Measurements from ENCODE around the gene MROH7.
A peak's percentile ranks its signal among the peaks of the same experiment; 100 is the strongest.

Gene MROH7

DNA sequence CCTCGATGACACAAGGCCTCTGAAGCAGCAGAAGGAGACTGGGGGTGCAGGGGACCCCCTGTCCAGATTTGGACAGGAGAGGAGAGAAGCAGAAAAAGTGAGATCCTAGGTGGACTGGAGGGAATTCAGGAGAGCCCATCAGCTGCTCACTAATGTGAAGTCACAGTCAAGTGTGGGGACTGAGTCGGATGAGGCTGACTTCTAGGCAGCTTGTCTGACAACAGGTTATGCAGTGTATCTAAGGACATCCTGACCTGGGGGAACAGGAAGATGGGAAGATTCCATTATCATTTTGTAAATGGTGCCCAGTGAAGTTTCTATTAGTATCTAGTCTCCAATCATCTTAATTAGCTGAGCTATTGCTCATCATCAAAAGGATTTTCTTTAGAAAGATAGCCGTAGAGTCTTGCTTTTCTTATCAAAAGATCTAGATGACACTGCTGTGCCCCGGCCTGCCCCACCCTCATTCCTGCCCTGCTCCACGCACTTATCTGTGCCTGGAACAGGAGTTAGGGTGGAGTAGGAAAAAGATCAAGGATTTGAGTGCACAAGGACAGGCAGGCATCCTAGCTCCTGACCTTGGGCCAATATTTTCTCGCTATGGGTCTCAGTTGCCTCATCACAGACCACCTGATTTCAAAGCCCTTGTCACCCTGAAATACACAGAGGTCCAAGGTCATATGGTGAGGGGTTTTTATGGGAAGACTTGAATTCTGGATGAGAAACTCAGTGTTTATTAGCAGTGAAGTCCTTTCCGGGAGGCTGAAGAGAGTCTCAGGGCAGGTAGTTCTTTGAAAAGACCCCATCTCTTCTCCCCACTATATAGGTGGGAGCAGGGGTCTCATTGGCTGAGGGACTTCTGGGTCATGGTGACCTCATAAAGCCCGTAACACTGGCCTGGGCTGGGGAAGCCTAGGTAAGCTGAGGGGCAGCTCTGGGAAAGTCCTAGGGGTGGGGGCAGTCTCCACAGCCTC, at the start of gene MROH7:
Gene MROH7, plus strand, starts transcription at position 924 of the 974 bp plus-strand sequence. CDS start 11,141 bp downstream, outside the sequence.
- DNase-seq (ENCODE audit: low read depth in 3 of 3, low spot score in 1 of 3): no peak

DNA sequence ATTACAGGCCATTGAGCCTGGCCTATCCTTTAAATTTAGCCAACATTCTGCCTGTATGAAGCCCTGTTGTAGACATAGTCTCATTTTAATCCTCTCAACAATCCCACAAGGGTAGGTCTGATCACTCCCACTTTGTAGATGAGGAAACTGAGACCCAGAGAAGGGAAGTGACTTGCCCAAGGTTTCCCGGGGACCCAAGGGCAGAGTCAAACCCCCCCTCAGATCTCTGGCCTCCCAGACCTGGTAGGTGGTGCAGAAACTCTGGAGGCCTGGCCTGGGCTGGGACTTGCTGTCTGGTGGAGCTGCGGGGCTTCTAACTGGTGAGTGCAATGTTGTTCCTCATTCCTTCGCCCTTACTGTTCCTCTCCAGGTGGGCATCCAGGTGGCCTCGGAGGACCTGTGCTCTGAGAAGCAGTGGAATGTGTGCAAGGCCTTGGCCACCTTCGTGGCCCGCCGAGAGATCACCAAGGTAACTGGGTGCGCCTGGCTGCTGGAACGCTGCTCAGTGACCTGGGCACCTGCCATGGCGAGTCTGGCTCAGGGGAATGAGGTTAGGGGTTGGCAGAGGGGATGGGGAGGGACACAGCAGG, 47.9 kb upstream of the MROH7 start:
- DNase-seq (ENCODE audit: low read depth in 3 of 3, low spot score in 1 of 3): no peak

DNA sequence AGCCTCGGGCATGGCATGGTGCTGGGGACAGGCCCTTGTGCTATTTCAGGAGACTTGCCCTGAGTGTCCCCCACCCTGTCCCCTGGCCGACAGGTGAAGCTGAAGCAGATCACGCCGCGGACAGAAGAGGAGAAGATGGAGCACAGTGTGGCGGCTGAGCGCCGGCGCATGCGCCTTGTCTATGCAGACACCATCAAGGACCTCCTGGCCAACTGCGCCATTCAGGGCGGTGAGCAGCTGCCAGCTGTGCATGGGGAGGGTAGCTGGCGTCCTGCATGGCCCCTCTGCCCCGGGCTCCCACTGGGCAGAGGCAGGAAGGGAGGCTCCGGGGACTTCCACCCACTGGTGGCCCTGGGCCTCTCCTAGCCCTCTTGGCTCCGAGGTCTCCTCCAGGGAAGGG, 47.1 kb upstream of the MROH7 start:
- no peak for DNase-seq (ENCODE audit: low read depth in 3 of 3, low spot score in 1 of 3)

DNA sequence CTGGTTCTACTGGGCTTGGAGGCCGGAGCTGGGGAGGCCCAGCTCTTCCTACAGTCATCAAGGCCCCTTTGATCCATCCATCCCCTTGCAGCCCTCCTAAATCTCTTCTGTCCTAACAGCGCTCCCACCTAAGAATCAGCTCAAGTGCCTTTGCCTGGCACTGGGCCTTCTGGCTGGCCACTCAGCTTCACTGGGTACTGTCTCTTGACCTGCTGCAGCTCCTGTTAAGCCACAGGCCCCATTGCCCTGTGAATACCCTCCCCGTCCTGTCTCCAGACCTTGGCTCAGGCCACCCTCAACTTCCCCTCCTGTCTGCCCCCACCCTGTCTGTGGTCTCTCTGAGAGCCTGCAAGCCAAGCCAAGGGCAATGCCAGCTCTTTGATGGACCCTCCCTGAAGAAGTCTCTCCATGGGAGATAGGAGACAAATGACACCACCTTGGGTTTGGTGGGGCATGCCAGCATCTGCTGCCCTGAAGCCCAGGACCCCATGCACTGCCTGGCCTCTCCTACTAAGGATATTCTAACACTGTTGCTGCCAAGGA, 45.6 kb upstream of the MROH7 start:
- DNase-seq (ENCODE audit: low read depth in 3 of 3, low spot score in 1 of 3): no peak

DNA sequence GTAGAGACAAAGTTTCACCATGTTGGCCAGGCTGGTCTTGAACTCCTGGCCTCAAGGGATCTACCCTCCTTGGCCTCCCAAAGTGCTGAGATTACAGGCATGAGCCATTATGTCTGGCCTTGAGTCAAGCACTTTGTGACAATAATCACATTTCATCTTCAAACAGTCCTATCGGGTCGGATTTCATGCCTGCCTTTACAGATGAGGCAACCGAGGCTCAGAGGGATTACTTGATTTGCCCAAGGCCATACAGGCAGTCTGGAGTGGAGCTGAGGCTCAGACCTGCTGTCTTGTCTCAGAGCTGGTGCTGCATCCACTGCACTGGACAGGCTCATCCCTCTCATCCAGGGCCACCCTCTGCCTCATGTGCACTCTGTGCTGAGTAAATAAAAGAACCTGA, 44.8 kb upstream of the MROH7 start:
- DNase-seq (ENCODE audit: low read depth in 3 of 3, low spot score in 1 of 3): no peak

DNA sequence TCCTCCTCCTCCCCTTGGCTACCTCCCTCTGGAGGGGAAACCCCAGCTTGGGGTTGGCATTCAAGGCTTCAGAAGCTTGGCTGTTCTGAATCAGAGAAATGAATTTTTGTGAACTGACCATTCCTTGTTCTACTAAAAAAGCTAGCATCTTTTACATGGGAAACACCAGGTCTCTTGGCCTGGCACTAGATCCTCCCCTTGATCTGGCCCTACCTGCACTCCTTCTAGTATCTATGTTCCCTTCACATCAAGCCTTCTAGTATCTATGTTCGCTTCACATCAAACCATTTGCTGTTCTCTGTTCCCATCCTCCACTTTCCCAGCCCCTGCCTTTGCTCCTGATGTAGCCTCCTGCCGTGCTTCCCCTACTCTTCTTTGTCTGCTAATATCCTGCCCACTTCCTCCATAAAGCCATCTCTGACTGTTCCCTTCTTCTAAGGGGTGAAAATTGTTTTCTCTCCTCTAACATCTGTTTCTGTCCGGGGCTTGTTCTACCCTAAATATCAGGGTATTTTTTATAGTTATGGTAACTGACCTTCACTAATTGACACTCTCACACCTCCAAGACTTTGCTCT, 44.0 kb upstream of the MROH7 start:
- DNase-seq (ENCODE audit: low read depth in 3 of 3, low spot score in 1 of 3): no peak

DNA sequence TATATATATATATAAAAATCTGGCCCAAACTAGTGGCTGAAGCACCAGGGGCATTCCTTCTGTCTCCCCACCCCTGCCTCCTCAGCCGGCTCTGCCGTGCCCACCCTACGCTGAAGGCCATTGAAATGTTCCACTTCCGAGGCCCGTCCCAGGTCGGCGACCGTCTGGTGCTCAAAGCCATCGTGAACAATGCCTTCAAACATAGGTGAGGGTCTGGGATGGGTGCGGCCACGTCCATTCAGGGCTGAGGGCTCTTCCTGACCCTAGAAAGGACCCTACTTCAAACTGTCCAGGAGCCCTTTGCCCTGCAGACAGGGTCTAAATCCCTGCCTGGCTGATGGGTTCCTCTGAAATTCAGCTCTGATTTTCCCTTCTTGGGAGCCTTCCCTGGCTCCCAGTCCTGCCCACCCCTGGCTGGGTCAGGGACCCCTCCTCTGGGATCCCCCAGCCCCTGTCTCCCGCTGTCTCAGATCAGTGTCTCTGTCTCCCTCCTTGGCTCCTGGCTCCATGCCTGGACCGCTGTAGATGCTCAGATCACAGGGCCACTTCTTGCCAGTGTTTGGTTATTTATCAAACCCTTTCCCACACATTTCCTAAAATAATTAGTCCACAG, 42.3 kb upstream of the MROH7 start:
- no peak for DNase-seq (ENCODE audit: low read depth in 3 of 3, low spot score in 1 of 3)

DNA sequence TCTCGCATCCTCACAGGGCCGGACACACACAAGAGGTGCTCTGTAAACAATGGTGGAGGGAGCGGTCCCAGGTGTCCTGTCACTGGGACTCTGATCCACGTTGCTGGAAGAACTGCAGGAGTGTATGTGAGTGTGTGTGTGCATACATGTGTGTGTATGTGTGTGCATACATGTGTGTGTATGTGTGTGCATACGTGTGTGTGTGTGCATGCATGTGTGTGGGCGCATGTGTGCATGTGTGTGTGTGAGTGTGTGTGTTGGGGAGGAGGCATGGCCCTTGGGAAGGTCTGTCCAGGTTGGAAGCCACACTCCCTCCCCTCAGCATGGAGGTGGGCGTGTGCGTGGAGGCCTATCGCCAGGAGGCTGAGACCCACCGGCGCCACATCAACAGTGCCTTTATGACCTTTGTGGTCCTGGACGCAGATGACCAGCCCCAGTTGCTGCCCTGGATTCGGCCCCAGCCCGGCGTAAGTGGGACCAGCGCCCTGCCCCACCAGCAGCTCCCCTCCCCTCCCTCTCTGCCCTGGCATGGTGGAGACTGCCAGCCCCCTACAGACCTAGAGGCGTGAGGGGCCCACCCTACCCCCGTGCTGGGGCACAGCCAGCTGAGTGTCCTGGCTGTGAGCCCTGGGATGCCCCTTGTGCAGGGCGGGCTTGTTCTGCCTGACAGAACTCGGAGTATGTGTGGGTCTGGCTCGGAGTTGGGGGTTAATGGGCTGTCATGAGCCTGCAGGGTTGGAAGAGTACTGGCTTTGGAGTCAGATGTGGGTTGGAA, 40.5 kb upstream of the MROH7 start:
- no peak for DNase-seq (ENCODE audit: low read depth in 3 of 3, low spot score in 1 of 3)

DNA sequence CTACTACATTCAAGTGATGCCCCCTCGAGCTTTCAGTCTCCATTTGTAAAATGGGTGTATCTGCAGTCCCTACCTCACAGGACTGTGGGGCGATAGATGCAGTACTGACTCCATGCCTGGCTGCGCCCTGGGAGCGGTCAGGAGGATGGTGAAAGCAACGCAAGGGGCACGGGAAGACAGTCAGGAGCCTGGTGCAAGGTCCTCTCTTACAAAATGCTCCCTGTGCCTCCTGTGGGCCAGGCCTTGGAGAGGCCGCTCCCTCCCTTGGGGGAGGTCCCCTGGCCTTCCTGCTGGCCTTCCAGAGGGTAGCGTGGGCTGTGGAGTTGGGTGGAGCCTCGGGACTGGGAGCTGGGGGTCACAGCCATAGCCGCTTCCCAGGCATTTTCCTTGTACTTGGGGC, 39.9 kb upstream of the MROH7 start:
- no peak for DNase-seq (ENCODE audit: low read depth in 3 of 3, low spot score in 1 of 3)

DNA sequence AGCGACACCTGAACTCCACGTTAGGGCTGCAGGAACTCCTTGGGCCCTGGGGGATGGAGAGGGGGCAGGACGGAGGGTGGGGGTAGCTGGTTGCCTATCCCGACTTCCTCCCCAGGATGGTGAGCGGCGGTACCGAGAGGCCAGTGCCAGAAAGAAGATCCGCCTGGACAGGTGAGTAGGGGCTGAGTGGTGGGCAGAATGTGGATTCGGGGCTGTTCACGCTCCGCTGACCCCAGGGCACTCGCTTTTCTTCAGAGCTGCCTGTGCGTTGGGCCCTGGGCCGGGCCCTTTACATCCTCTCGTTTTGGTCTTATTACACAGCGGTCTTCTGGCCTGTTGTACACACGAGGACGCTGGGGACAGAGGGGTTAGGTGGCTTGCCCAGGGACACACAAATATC, 39.0 kb upstream of the MROH7 start:
- no peak for DNase-seq (ENCODE audit: low read depth in 3 of 3, low spot score in 1 of 3)

DNA sequence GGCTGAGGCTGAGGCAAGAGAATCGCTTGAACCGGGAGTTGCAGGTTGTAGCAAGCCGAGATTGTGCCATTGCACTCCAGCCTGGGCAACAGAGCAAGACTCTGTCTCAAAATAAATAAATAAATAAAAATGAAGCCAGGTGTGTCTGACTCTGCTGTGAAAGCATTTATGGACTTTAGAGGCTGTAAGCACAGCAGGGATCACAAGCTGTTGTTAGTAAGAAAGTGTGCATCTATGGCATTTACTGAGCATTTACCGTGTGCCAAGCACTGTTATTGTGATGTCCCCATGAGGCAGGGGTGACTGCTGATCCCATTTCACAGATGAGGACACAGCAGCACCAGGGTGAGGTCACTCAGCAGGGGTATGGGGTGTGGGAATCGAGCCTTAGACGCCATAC, 38.3 kb upstream of the MROH7 start:
- no peak for DNase-seq (ENCODE audit: low read depth in 3 of 3, low spot score in 1 of 3)

DNA sequence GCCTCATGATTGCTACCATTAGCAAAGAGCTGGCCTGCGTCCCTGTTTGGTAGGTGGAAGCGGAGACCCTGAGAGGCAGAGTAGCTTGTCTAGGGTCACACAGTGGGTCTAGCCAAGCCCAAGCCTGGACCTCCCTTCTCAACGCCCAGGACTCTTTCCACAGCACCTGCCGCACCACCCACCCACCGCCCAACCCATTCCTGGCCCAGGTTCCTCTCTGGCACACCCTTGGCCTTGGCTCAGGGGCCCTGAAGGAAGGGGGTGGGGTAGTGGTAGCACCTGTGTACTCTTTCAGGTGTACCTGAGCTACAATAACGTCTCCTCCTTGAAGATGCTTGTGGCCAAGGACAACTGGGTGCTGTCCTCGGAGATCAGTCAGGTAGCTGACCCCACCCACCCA, 37.5 kb upstream of the MROH7 start:
- no peak for DNase-seq (ENCODE audit: low read depth in 3 of 3, low spot score in 1 of 3)

DNA sequence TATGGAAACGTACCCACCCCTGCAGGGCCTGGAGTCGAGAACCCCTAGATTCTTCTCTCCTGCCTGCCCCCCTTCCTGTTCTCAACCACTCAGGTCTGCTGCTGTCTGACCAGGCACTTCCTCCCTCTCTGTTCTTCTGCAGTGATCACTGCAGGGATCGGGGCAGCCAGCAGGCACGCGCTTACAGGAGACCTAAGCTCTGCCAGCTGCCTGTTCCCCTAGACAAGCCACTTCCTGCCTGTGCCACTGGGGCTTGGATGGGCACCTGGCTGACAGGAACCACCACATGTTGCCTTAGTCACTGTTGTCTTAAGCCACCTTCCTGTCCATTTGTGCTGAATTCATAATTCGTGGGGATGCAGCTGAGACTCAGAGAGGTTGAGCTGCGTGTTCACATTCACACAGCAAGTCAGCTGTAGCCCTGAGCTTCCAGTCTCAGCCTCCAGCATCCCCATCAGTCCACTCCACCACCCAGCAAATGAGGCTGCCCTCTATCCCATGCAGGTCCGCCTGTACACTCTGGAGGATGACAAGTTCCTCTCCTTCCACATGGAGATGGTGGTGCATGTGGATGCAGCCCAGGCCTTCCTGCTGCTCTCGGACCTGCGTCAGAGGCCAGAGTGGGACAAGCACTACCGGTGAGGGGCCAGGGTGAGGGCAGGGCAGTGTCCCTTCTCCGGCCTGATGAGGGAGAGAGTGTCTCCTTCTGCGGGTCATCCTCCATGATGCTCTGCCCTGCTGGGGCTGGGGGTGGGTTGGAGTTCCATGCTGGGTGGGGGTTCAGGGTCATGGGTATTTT, 36.8 kb upstream of the MROH7 start:
- peak in 1 of 3 donors; percentile 1 for DNase-seq (ENCODE audit: low read depth in 3 of 3, low spot score in 1 of 3)

DNA sequence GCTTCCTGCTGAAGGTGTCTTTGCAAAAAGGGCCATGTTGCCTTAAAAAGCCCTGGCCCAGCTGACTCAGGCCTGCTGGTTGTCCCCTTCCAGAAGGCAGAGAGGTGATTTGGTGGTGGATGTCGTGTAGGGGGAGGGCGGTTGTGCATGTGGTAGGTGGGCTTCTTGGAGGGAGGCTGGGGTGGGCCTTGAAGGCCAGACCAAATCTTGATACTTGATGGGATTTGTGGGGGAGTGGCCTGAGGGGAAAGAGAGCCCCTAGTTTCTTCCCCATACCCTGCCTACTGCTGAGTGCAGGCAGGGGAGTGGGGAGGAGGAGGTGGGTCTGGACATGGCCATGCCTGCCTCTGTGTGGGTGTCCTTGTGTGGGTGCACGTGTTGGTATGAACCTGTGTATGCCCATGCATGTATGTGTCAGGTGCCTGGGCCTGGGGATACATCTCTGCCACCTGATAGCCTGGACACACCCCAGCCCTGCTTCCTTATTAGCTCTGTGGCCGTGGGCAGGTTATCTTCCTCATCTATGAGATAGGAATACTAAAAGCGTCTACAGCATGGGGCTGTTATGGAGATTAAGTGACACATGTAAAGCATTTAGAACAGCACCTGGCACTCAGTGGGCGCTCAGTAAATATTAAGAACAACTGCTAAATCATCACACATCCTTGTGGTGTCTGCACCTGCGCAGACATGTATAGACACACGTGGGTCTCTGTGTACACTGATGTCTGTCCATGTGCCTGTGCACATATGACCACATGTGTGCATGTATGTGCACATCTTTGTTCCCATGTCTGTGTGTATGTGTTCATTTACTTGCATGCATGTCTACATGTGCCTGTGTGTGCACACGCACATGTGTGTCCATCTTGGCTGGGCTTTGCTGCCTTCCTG, 35.2 kb upstream of the MROH7 start:
- no peak for DNase-seq (ENCODE audit: low read depth in 3 of 3, low spot score in 1 of 3)

DNA sequence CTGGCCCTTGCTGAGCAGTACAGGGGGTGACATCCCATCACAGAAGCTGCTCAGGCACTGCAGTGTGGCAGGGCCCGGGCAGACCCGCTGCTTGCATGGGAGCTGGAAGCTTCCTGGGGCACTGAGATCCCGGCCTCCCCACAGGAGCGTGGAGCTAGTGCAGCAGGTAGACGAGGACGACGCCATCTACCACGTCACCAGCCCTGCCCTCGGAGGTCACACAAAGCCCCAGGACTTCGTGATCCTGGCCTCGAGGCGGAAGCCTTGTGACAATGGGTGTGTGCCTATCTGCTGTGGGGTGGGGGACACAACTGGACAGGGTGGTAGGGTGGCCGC, 34.6 kb upstream of the MROH7 start:
- DNase-seq (ENCODE audit: low read depth in 3 of 3, low spot score in 1 of 3): no peak

DNA sequence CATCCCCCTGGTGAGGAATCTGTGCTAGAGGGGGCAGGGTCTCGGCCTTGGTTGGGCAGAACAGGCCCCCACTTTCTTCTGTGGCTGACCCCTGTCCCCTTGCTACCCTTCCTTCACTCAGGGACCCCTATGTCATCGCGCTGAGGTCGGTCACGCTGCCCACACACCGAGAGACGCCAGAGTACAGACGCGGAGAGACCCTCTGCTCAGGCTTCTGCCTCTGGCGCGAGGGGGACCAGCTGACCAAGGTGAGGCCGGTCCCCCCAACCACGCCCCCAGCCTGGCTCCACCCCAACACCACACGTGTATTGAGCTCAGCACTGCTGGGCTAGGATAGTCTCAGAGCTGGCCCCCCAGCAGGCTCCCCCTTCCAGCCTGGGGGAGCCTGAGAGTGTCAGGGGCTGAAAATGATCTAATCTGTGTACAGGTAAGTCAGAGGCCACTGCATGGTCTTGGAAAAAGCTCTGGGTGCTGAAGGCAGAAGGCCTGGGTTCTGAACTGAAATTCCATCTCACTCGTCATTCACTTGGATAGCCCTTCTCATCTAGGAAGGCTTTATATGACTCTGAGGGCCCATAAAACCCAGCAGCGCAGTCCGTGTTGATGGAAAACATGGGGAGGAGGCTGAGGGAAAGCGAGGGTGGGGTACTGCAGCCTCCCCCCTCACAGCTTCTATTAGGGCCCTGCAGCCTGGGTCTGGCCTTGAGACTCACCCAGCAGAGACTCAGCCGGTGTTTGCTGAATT, 33.6 kb upstream of the MROH7 start:
- no peak for DNase-seq (ENCODE audit: low read depth in 3 of 3, low spot score in 1 of 3)

DNA sequence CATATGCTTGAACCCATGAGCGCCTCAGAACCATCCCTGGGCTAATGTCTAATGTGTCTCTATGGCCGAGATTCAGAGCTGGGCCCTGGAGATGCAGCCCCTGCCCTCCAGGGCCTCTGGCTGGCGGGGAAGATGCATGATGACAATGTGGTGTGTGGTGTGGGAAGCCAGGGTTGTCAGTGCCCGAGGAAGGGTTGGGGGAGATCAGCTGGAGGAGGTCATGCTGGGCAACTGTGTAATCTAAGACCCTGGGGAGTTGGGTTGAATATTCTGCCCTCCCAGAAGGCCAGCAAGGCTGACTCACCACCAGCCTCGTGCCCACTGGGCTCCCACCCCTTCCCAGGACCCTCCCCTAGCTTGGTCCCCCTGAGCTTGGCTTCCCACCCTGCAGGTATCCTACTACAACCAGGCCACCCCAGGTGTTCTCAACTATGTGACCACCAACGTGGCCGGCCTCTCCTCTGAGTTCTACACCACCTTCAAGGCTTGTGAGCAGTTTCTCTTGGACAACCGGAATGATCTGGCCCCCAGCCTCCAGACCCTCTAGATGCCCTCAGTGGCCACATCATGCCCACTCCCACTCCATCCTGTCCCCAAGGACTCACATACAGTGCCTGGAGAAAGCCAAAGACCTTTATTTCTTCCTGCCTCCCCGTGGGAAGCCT, 32.9 kb upstream of the MROH7 start:
- no peak for DNase-seq (ENCODE audit: low read depth in 3 of 3, low spot score in 1 of 3)
